Right forelimb (tissue), 1 donor: ENCODE data around the gene FBXO47.
A peak's percentile ranks its signal among the peaks of the same experiment; 100 is the strongest.
"Not testable (repeated sequence)": the region's sequence is repeated elsewhere in the genome, so short reads cannot be mapped to it uniquely, and the experiment has no call there.

Experiments used
- DNase-seq: peaks from one replicate; pipeline ENCODE4 v3.0.0-alpha.2; 2018

The FBXO47 gene

GRCh38 chr17:38980490-38981217, 13.5 kb upstream of the FBXO47 start:
- no peak for DNase-seq

- no peak for DNase-seq
These were observed 11.0 kb upstream of the FBXO47 start for GRCh38 chr17:38978180-38978579.

DNA sequence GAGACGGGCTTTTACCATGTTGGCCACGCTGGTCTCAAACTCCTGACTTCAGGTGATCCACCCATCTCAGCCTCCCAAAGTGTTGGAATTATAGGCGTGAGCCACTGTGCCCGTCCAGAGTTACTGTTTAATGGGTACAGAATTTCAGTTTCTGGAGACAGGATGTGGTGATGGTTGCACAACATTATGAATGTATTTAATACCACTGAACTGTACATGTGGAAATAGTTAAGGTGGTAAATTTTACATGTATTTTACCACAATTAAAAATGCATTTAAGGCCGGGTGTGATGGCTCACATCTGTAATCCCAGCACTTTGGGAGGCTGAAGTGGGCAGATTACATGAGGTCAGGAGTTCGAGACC, 9.0 kb upstream of the FBXO47 start:
- DNase-seq, result not testable (repeated sequence)

DNA sequence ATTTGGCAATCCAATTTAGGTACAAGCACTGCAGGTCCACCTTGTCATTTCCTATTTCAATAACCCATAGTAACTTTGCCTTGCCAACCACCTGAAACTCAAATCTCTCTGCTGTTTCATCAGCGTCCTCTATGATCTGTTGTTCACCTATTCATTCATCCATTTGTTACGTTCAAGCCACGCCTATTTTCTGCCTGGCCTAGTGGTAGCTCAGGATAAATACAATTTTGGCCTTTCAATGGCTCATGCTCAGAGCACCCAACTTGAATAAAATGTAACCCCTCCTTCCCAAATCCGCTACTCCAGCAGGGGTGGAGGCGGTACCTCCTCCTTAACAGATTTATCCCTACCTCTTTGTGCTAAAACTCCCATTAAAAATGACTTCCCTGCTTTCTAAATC, 3.6 kb upstream of the FBXO47 start:
- no peak for DNase-seq

DNA sequence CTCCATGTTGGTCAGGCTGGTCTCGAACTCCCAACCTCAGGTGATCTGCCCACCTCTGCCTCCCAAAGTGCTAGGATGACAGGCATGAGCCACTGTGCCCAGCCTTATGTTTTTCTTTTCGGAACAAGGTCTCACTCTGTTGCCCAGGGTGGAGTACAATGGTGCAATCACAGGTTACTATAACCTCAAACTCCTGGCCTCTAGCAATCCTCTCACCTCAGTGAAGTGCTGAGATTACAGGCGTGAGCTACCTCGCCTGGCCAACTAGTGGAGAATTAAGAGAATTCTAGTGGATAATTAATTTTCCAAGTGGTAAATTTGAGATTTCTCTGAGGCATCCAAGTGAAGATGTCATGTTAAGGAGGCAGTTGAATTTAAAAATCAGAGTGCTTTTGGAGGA, 2.9 kb upstream of the FBXO47 start:
- DNase-seq, result no peak

DNA sequence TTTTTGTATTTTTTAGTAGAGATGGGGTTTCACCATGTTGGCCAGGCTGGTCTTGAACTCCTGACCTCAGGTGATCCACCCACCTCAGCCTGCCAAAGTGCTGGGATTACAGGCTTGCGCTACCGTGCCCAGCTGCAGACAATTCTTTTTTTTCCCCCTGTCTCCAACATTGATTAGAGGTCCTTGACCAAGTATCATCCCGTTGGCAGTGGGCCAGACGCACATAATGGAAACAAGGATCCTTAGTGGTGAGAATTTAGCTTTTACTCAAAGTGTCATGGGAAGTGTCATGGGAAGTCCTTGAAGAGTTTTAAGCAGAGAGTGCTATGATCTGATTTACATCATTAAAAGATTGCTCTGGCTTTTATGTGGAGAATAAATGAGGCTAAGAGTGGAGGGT, 2.1 kb upstream of the FBXO47 start:
- no peak for DNase-seq

- DNase-seq, result no peak
These were observed 5.8 kb downstream of the FBXO47 start for GRCh38 chr17:38961413-38961812.

- DNase-seq, result no peak
These were observed 6.8 kb downstream of the FBXO47 start for GRCh38 chr17:38960402-38960801.

- no peak for DNase-seq
These were observed 7.7 kb downstream of the FBXO47 start for GRCh38 chr17:38959508-38959907.

- no peak for DNase-seq
These were observed 8.4 kb downstream of the FBXO47 start for GRCh38 chr17:38958756-38959155.

GRCh38 chr17:38958326-38958725, 8.9 kb downstream of the FBXO47 start:
- no peak for DNase-seq

- not testable (repeated sequence) for DNase-seq
These were observed 13.4 kb downstream of the FBXO47 start for GRCh38 chr17:38953800-38954199.

DNA sequence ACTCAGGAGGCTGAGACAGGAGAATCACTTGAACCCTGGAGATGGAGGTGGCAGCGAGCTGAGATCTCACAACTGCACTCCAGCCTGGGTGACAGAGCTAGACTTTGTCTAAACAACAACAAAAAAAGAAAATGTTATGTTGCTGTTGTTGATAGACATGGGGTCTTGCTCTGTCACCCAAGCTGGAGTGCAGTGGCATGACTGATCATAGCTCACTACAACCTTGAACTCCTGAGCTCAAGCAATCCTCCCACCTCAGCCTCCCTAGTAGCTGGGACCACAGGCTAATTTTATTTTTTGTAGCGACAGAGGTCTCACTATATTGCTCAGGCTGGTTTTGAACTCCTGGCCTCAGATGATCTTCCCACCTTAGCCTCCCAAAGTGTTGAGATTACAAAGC, 20.0 kb downstream of the FBXO47 start:
- DNase-seq, result no peak

DNA sequence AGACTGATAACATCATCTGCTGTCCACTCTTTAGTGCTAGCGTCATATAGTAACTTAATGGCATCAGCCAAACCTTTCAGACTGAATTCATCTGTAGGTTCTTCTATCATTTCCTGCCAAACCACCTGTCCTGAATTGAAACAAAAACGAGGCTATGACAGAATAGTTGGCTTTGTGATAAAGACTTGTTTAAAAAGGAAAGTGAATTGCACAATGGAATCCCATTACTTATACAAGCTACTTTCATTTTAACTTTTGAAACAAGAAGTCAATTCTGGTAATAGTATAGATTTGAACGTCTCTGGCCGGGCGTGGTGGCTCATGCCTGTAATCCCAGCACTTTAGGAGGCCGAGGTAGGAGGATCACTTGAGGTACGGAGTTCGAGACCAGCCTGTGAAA, 23.6 kb downstream of the FBXO47 start:
- no peak for DNase-seq

- DNase-seq, result no peak
These were observed 24.4 kb downstream of the FBXO47 start for GRCh38 chr17:38942696-38943334.

- no peak for DNase-seq
These were observed 26.8 kb downstream of the FBXO47 start for GRCh38 chr17:38940404-38940803.

- DNase-seq, result no peak
These were observed 27.2 kb downstream of the FBXO47 start for GRCh38 chr17:38939987-38940386.

- not testable (repeated sequence) for DNase-seq
These were observed 33.2 kb downstream of the FBXO47 start for GRCh38 chr17:38933962-38934361.

DNA sequence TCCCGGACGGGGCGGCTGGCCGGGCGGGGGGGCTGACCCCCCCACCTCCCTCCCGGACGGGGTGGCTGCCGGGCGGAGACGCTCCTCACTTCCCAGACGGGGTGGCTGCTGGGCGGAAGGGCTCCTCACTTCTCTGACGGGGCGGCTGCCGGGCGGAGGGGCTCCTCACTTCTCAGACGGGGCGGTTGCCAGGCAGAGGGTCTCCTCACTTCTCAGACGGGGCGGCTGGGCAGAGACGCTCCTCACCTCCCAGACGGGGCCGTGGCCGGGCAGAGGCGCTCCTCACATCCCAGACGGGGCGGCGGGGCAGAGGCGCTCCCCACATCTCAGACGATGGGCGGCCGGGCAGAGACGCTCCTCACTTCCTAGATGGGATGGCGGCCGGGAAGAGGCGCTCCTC, 36.4 kb downstream of the FBXO47 start:
- not testable (repeated sequence) for DNase-seq

- no peak for DNase-seq
These were observed 40.7 kb downstream of the FBXO47 start for GRCh38 chr17:38926293-38927070.

- DNase-seq, result no peak
These were observed 41.8 kb downstream of the FBXO47 start, which contains the start of gene LASP1NB for GRCh38 chr17:38925263-38925995. Gene LASP1NB (plus strand): TSS chr17:38925614.

DNA sequence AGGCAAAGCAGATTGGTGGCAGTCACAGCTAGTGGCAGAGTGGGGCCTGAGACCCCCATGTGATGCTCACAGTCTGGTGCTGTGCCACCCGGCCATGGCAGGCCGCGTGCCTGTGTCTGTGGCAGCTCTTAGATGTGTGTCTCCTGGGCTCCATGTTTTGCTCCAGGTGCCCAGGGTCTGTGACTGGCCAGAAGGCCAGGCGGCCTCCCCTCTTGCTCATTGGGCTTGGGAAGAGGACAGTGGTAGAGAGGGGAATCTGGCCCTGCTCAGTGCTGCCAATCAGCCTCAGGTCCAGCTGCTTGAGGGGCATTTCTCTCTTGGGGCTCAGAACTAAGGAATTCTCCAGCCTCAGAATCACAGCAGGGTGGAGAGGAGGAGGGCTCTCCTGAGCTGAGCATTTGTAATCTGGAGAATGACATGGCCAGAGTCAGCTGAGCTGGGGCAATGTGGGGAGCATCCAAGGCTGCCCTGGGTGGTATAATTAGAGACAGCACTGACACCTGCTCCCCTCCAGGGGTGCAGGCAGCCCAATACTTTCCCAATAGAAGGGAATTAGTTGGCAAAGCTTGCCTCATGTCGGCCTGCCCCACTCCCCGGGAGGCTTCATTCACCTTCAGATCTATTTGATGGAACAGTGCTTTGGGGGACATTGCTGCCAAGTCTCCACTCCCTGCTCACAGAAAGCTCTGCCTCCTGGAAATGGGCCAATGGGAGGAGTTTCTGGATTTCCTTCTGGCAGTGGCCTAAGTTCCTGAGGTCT, 44.5 kb downstream of the FBXO47 start:
- peak; percentile 78 for DNase-seq
